ENCODE data around the gene COL6A5.
"Not testable (repeated sequence)": the region's sequence is repeated elsewhere in the genome, so short reads cannot be mapped to it uniquely, and the experiment has no call there.

Gene COL6A5

GRCh38 chr3:130384476-130385025 lies 39.1 kb downstream of the COL6A5 start:
- no peak for DNase-seq

- DNase-seq = no peak
These were observed 41.3 kb downstream of the COL6A5 start for GRCh38 chr3:130386604-130387263.

GRCh38 chr3:130389743-130390478 lies 44.4 kb downstream of the COL6A5 start:
- DNase-seq = no peak

DNA sequence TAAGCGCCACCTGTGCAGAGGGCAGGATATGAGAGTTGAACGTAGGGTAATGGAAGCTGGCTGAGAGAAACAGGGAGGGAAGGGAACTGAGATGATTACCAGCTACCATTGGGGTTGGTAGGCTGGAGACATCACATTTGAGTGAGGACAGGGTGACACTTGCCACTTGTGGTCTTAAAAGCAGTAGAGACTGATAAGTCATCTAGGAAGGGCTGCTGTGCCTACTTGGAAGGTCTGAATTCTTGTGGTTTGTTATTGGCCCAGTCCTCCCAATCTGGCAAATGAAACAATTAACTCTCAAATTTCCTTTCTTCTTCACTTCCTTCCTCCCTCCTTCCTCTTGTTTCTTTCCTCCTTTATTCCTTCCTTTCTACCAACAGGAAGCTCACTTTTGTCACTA lies 46.8 kb downstream of the COL6A5 start:
- DNase-seq = no peak

GRCh38 chr3:130393594-130393993 lies 48.1 kb downstream of the COL6A5 start:
- no peak for DNase-seq

- DNase-seq = no peak
These were observed 49.9 kb downstream of the COL6A5 start for GRCh38 chr3:130395331-130395730.

- no peak for DNase-seq
These were observed 50.4 kb downstream of the COL6A5 start for GRCh38 chr3:130395916-130396315.

DNA sequence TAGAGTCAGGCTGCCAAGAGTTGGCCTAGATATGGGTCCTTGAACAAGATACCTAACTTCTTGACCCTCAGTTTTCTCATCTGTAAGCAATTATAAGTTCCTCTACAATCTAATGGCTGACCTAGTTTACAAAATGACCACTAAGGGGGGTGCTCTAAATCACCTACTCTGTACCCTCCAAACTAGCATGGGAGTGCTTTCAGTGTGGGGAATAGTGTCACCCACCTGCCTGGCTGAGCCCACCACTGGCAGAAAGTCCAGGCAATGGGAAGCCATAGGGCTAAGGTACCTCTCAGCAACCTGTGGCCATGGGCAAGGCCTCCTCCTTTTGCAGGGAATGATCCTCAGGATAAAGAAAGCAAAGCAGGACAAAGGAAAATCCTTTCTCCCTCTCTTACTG lies 58.9 kb downstream of the COL6A5 start:
- no peak for DNase-seq

DNA sequence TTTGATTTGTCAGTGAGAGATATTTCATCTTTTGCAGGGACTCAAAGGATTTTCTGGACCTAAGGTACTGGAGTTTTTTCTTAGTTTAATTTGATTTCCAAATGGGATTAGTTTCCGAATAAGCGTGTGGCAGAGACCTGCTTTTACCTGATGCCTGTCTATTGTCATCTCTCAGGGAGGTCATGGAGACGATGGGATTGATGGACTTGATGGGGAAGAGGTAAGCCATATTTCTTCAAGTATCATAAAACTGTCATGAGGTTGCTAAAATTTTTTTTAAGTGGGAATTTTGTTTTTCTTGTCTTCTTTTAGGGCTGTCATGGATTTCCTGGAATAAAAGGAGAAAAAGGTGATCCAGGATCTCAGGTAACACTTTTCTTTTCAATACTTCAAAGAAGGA lies 60.5 kb downstream of the COL6A5 start:
- no peak for DNase-seq

- not testable (repeated sequence) for DNase-seq
These were observed 62.8 kb downstream of the COL6A5 start for GRCh38 chr3:130408253-130408652.

GRCh38 chr3:130411320-130411719 lies 65.8 kb downstream of the COL6A5 start:
- no peak for DNase-seq

GRCh38 chr3:130412991-130413560 lies 67.6 kb downstream of the COL6A5 start:
- DNase-seq = peak in 1 of 51 donors; percentile 9

- DNase-seq = no peak
These were observed 69.0 kb downstream of the COL6A5 start for GRCh38 chr3:130414457-130414856.

GRCh38 chr3:130420466-130420865 lies 75.0 kb downstream of the COL6A5 start:
- DNase-seq = no peak

DNA sequence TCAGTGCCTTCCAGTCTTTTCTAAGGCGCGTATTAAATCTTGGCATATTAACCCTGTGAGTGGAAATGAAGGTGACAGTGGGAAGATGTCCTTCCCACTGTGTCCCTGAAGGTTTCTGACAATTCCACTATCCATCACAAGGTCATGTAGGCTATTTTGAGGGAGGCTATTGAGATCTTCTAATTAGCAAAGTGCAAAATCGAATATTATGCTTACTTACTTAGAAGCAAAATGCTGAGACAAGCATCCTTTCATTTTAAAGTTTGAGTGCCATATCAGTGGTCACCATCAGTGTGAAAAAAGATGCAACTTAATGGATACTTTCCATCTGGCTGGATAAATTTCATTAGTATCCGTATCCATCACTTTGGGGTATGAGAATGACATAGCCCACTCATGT lies 77.6 kb downstream of the COL6A5 start:
- DNase-seq = no peak

GRCh38 chr3:130424837-130425236 lies 79.4 kb downstream of the COL6A5 start:
- no peak for DNase-seq

GRCh38 chr3:130425484-130425883 lies 80.0 kb downstream of the COL6A5 start:
- DNase-seq = no peak

- no peak for DNase-seq
These were observed 80.7 kb downstream of the COL6A5 start for GRCh38 chr3:130426206-130426605.

DNA sequence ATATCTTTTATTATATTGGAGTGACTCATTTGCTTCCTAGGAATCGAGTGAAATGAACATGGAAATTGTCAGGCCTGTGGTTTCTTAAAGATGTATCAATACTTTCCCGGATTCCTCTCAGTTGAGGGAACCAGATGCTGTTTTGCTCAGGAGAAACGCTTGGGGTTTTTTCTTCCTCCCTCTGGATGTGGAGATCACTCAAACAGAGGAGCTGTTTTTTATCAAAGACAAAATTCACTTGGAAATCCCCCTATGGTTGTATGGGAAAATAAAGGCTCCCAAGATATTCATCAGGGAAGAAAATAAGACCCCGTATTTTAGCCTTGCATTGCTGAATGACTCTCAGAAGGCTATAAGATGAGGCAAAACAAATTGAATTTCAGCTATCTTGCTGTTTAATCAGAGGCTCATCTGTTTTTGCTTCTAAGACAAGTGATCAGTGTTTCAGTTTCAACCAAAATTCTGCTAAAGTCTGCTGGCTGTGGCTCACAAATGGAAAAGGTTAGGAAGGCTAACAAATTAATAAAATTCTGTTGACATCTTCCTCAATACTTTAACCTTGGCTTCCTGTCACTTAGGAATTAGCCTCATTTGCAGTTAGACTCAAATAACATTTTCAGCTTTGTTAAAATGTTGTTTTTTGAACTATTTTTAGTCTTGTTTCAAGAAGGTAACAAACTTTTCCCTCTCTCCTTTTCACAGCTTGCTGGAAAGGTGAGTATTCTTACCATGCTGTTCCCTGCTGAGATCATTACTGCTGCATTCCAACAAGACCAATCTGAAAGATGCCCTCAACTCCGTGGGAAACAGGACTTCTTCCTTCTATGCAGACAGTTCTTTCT lies 83.6 kb downstream of the COL6A5 start:
- DNase-seq = no peak

DNA sequence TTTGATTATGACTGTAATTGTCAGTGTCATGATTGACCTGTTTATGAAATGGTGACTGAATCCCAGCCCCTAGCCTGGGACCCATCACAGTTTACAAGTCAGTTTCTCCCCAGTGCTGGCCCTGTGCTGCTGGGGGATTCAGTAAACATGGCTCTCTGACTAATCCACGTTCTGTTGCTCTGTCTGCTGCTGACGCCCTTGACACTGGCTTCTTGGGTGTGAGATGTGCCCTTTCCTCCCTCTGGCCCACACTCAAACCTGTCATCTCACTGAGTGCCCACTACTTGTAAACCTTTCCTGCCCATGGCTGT lies 84.2 kb downstream of the COL6A5 start:
- DNase-seq = no peak

GRCh38 chr3:130430266-130430665 lies 84.8 kb downstream of the COL6A5 start:
- no peak for DNase-seq

DNA sequence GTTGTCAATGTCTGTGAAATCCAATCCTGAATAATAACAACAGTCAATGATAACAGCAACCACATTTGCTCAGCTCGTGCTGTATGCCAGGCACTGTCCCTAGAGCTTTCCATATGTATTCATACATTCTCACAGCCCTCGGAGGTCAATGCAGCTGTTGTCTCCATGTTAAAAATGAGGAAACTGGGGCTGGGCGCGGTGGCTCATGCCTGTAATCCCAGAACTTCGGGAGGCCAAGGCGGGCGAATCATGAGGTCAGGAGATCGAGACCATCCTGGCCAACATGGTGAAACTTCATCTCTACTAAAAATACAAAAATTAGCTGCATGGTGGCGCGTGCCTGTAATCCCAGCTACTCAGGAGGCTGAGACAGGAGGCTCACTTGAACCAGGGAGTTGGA lies 86.6 kb downstream of the COL6A5 start:
- not testable (repeated sequence) for DNase-seq

Data from hypothalamus (tissue), 51 donors.